Measurements from ENCODE around the gene P3H4. TPM values are rescaled to one million over a fixed set of nuclear protein-coding genes. Genes with fewer than 3 reads are reported as not detected.
"Not testable (repeated sequence)": the region's sequence is repeated elsewhere in the genome, so short reads cannot be mapped to it uniquely, and the experiment has no call there.

The P3H4 gene
- total and polyA plus RNA-seq, 4 donors: 10.5 to 19.6 (median 14.8) TPM

DNA sequence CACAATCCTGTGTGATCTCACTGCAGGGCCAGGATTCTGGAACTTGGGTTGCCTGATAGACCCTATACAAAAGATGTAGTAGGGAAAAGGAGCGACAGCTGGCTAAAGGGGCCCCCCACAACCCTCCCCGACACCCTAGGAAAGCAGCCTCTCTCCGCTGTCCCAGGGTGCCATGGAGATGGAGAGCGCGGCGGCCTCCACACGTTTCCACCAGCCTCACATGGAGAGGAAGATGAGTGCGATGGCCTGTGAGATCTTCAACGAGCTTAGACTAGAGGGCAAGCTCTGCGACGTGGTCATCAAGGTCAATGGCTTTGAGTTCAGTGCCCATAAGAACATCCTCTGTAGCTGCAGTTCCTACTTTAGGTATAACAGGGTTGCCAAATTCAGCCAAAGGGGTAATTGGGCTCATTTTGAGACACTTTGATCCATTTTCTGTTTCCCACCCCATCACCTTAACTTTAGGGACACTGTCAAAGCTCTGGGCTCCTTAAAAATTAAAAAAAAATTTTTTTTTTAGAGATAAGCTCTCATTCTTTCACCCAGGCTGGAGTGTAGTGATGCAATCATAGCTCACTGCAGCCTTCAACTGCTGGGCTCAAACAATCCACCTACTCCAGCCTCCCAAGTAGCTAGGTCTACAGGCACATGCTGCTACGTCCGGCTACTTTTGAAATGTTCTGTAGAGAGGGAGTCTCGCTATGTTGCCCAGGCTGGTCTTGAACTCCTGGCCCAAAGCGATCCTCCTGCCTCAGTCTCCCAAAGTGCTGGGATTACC, 26.2 kb upstream of the P3H4 start, which contains the start of gene KLHL10:
Gene KLHL10 (plus strand): TSS at position 65 of the 778 bp plus-strand sequence. CDS start 108 bp downstream, at position 173.
- Histone ChIP-seq H3K4me3 (ENCODE audit: low read length in 2 of 2) (no peak within 1 kb of the TSS), H3K4me1 (ENCODE audit: control insufficient read depth in 1 of 2, insufficient read depth in 2 of 2, low read length in 2 of 2) (no peaks in the 10 kb centered on the region), H3K9me3 (ENCODE audit: control insufficient read depth, low read length) (no peaks in the 10 kb centered on the region), H3K27ac (ENCODE audit: low read depth in 1 of 2, low read length in 2 of 2) (no peak within 1 kb of the TSS), H3K36me3 (ENCODE audit: control insufficient read depth in 1 of 2, insufficient read depth in 2 of 2, low read length in 1 of 2) (no peaks in the 10 kb centered on the region), H3K27me3 (ENCODE audit: control insufficient read depth in 1 of 2, insufficient read depth in 2 of 2, low read length in 1 of 2) (no peaks in the 10 kb centered on the region)
- ATAC-seq (ENCODE audit: low FRiP score): no peak
- peak in 1 of 2 donors; percentile 28 for DNase-seq
- 94 to 96% methylated on average over 15 of the region's 15 CpGs for WGBS, 2 donors
- intact Hi-C loops (cut with DNase I): loop anchor here in 1 of 2 donors (2.0 kb wide), 1 partner anchor 27 kb away; the partner anchor contains the start of gene KLHL11

DNA sequence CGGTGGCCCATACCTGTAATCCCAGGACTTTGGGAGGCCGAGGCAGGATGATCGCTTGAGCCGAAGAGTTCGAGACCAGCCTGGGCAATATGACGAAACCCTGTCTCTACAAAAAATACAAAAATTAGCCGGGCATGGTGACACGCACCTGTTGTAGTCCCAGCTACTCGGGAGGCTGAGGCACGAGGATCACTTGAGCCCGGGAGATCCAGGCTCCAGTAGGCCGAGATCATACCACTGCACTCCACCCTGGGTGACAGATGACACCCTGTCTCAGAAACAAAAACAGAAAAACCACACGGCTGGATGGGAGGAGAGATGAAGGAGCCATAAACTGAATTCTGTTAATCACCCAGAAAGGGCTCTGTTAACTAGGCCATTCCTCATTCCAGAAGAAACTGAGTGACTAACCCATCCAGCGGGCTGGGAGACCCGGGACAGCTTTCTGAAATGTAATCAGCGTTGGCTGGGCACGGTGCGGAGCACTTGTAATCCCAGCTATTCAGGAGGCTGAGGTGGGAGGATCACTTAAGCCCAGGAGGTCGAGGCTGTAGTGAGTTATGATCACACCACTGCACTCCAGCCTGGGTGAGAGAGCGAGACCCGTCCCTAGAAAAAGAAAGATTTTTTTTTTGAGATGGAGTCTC, 24.9 kb upstream of the P3H4 start:
- H3K4me3 ChIP-seq (ENCODE audit: low read length in 2 of 2): peak overlapping the region; percentile 44 to 54
- ATAC-seq (ENCODE audit: low FRiP score) (no peak), DNase-seq (peak in 1 of 2 donors; percentile 75)
- no peaks in the 10 kb centered on the region for H3K4me1 ChIP-seq (ENCODE audit: control insufficient read depth in 1 of 2, insufficient read depth in 2 of 2, low read length in 2 of 2)
- H3K27ac ChIP-seq (ENCODE audit: low read depth in 1 of 2, low read length in 2 of 2): peak overlapping the region in 1 of 2 donors; percentile 9
- WGBS, 2 donors: 36 to 37% methylated on average over 21 of the region's 21 CpGs
- no peaks in the 10 kb centered on the region for H3K9me3 ChIP-seq (ENCODE audit: control insufficient read depth, low read length)
- H3K27me3 ChIP-seq (ENCODE audit: control insufficient read depth in 1 of 2, insufficient read depth in 2 of 2, low read length in 1 of 2): no peaks in the 10 kb centered on the region
- intact Hi-C loops (cut with DNase I): loop anchor here in 1 of 2 donors (2.0 kb wide), 1 partner anchor 28 kb away; the partner anchor contains the start of gene KLHL11
- no peaks in the 10 kb centered on the region for H3K36me3 ChIP-seq (ENCODE audit: control insufficient read depth in 1 of 2, insufficient read depth in 2 of 2, low read length in 1 of 2)

DNA sequence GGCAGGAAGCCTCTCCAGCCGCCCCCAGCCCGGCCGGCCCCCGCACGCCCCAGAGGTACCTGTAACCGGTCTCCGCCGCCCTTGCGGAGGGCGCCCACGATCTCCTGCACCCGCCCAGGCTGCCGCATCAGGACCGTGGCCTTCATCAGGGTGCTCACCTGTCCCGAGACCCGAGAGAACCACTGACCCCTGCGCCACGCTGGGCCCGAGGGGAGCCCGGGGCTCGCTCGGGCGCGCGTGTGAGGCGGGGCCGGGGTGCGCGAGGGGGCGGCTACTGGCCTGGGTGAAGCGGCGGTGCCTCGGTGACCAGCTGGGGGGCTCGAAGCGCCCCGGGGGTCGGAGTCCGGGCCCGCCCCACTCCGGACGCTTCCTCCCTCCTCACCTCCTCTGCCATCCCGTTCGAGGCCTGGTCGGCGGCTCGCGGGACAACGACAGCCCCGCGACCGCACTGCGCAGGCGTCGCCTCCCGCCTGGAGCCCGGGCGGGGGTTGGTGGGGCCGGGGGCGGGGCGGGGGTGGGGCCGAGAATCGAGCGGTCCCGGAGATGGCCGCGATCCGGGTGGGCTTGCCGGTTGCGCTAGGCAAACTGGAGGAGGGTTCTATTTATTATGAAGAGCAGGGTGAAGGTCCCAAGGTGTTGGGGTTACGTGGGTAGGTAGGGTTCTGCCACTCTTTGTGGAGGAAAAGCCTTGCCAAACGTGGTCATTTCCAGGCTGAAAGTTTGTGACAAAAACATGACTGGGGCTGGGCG, 24.2 kb upstream of the P3H4 start, which contains the start of gene NT5C3B:
Gene NT5C3B (minus strand): TSS at position 433 of the 750 bp plus-strand sequence. CDS start 39 bp downstream, at position 394.
- peaks cover 0 to 2% of the 10 kb centered on the region in 2 donors for H3K36me3 ChIP-seq (ENCODE audit: control insufficient read depth in 1 of 2, insufficient read depth in 2 of 2, low read length in 1 of 2)
- H3K27ac ChIP-seq (ENCODE audit: low read depth in 1 of 2, low read length in 2 of 2): peak within 1 kb of the TSS in 1 of 2 donors; percentile 11
- ATAC-seq (ENCODE audit: low FRiP score): peak; percentile 90

DNA sequence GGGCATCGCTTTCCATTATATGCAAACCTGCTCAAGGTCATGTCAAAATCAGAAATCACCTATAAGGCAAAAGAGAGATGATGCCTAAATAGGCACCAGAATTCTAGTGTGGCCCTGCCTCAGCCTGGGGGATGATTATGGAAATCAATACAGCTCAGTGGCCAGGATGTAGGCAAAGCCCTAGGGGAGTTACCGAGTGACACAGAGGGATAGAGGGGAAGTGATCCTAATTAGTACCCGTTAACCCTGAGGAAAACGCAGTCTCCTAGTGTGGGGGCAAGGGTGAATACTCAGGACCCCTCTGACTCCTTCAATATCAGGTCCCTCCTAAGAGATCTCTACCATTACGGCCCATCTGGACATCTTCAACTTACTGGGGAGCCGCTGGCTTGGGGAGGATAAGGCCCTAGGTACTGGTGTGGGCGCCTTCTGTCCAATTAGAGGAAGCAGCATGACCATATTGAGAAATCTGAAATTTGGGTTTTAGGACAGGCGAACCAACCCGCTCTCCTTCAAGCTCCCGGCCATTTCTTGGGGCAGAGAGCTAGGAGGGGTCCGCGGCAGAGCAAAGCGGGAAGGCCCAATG, 23.6 kb upstream of the P3H4 start:
- H3K36me3 ChIP-seq (ENCODE audit: control insufficient read depth in 1 of 2, insufficient read depth in 2 of 2, low read length in 1 of 2): peaks cover 0 to 2% of the 10 kb centered on the region in 2 donors
- ATAC-seq (ENCODE audit: low FRiP score) (peak; percentile 70), DNase-seq (no peak)
- no peaks in the 10 kb centered on the region for H3K9me3 ChIP-seq (ENCODE audit: control insufficient read depth, low read length)
- 10 to 11% methylated on average over 13 of the region's 13 CpGs for WGBS, 2 donors
- no peaks in the 10 kb centered on the region for H3K27me3 ChIP-seq (ENCODE audit: control insufficient read depth in 1 of 2, insufficient read depth in 2 of 2, low read length in 1 of 2)
- intact Hi-C loops (cut with DNase I): no loop called here
- H3K4me3 ChIP-seq (ENCODE audit: low read length in 2 of 2): peak overlapping the region; percentile 44 to 54
- peak overlapping the region in 1 of 2 donors; percentile 11 for H3K27ac ChIP-seq (ENCODE audit: low read depth in 1 of 2, low read length in 2 of 2)
- no peaks in the 10 kb centered on the region for H3K4me1 ChIP-seq (ENCODE audit: control insufficient read depth in 1 of 2, insufficient read depth in 2 of 2, low read length in 2 of 2)

More for the DNA sequence above, 24.2 kb upstream of the P3H4 start, which contains the start of gene NT5C3B:
- Histone ChIP-seq H3K4me1 (ENCODE audit: control insufficient read depth in 1 of 2, insufficient read depth in 2 of 2, low read length in 2 of 2) (no peaks in the 10 kb centered on the region), H3K9me3 (ENCODE audit: control insufficient read depth, low read length) (no peaks in the 10 kb centered on the region), H3K27me3 (ENCODE audit: control insufficient read depth in 1 of 2, insufficient read depth in 2 of 2, low read length in 1 of 2) (no peaks in the 10 kb centered on the region), H3K4me3 (ENCODE audit: low read length in 2 of 2) (peak within 1 kb of the TSS; percentile 44 to 54)
- intact Hi-C loops (cut with DNase I): loop anchor here in 1 of 2 donors (2.0 kb wide), 1 partner anchor 29 kb away; the partner anchor contains the start of gene KLHL11
- DNase-seq: peak; percentile 73 to 91
- WGBS, 2 donors: 0 to 1% methylated on average over 47 to 72 of the region's 72 CpGs

DNA sequence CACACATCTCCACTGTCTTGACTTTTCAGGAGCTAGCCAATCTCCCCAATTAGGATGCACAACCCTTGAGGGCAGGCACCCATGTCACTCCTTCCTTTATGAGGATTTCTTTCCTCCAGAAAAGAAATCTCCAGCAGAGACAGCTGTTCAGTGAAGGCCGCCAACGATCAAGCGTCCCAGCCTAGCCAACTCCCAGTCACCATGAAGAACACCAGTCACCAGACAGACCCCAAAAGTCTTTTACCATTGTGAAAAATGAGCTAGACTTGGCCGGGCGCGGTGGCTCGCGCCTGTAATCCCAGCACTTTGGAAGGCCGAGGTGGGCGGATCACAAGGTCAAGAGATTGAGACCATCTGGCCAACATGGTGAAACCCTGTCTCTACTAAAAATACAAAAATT, 18.2 kb upstream of the P3H4 start:
- H3K27me3 ChIP-seq (ENCODE audit: control insufficient read depth in 1 of 2, insufficient read depth in 2 of 2, low read length in 1 of 2); ATAC-seq (ENCODE audit: low FRiP score); H3K4me1 ChIP-seq (ENCODE audit: control insufficient read depth in 1 of 2, insufficient read depth in 2 of 2, low read length in 2 of 2); H3K27ac ChIP-seq (ENCODE audit: low read depth in 1 of 2, low read length in 2 of 2); intact Hi-C loops (cut with DNase I); H3K9me3 ChIP-seq (ENCODE audit: control insufficient read depth, low read length); H3K4me3 ChIP-seq (ENCODE audit: low read length in 2 of 2): not testable (repeated sequence)
- WGBS, 2 donors: 85 to 86% methylated on average over 10 of the region's 10 CpGs
- DNase-seq: peak in 1 of 2 donors; percentile 63
- H3K36me3 ChIP-seq (ENCODE audit: control insufficient read depth in 1 of 2, insufficient read depth in 2 of 2, low read length in 1 of 2): peaks cover 4 to 10% of the 10 kb centered on the region in 2 donors

DNA sequence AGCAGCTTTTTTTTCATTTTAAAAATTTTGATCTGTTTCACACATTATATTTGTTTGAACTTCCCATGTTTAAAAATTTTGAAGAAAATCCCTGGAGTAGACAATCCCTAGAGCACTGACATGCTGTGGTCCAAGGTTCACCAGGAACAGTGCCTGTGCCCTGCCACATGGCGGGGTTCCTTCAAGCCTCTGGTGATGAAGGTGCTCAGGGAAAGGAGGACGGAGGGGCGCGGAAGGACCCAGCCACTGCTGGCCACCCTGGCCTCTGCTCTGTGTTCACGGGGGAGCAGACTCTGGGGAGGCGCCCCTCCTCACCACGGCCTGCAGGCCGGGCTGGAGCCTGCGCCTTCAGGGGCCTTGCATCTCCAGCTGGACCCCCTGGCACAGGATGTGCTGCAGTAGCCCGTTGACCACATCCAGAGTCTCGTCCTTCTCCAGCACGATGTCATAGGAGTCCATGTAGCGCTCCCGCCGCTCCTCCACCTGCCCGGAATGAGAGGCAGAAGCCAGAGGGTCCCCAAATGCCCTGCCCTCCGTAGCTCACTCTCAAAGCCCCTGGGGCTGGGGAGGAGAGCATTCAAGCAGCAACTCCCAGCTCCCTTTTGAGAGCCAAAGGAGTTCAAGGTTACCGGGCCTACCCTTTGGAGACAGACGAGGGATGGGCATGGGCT, 13.6 kb upstream of the P3H4 start:
- peak; percentile 32 to 68 for DNase-seq
- Histone ChIP-seq H3K27ac (ENCODE audit: low read depth in 1 of 2, low read length in 2 of 2) (no peak overlapping the region), H3K27me3 (ENCODE audit: control insufficient read depth in 1 of 2, insufficient read depth in 2 of 2, low read length in 1 of 2) (no peaks in the 10 kb centered on the region), H3K4me3 (ENCODE audit: low read length in 2 of 2) (no peak overlapping the region), H3K4me1 (ENCODE audit: control insufficient read depth in 1 of 2, insufficient read depth in 2 of 2, low read length in 2 of 2) (no peaks in the 10 kb centered on the region), H3K36me3 (ENCODE audit: control insufficient read depth in 1 of 2, insufficient read depth in 2 of 2, low read length in 1 of 2) (peaks cover 4 to 8% of the 10 kb centered on the region in 2 donors), H3K9me3 (ENCODE audit: control insufficient read depth, low read length) (no peaks in the 10 kb centered on the region)
- intact Hi-C loops (cut with DNase I): no loop called here
- no peak for ATAC-seq (ENCODE audit: low FRiP score)
- 87 to 89% methylated on average over 19 of the region's 19 CpGs for WGBS, 2 donors

DNA sequence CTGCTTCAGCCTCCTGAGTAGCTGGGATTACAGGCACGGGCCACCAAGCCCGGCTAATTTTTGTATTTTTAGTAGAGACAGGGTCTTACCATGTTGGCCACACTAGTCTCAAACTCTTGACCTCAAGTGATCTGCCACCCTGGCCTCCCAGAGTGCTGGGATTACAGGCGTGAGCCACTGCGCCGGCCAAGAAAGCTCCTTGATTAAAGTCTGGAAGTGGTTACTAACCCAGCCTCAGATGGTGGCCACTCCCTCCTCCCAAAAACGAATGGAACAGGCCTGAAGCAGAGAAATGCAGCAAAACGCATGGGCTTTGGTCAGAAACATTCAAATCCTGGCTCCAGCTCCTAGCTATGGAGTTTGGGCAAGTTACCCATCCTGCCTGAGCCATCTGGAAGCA, 12.3 kb upstream of the P3H4 start:
- H3K4me3 ChIP-seq (ENCODE audit: low read length in 2 of 2): no peak overlapping the region
- H3K27ac ChIP-seq (ENCODE audit: low read depth in 1 of 2, low read length in 2 of 2): no peak overlapping the region
- H3K4me1 ChIP-seq (ENCODE audit: control insufficient read depth in 1 of 2, insufficient read depth in 2 of 2, low read length in 2 of 2): no peaks in the 10 kb centered on the region
- 53 to 54% methylated on average over 7 of the region's 7 CpGs for WGBS, 2 donors
- intact Hi-C loops (cut with DNase I): no loop called here
- DNase-seq (no peak), ATAC-seq (ENCODE audit: low FRiP score) (no peak)
- H3K27me3 ChIP-seq (ENCODE audit: control insufficient read depth in 1 of 2, insufficient read depth in 2 of 2, low read length in 1 of 2): no peaks in the 10 kb centered on the region
- H3K9me3 ChIP-seq (ENCODE audit: control insufficient read depth, low read length): no peaks in the 10 kb centered on the region
- peaks cover 1 to 3% of the 10 kb centered on the region in 2 donors for H3K36me3 ChIP-seq (ENCODE audit: control insufficient read depth in 1 of 2, insufficient read depth in 2 of 2, low read length in 1 of 2)

Measured in aorta (tissue), 5 donors.